ENCODE measurements around the gene NFKBIE. TPM values are rescaled to one million over a fixed set of nuclear protein-coding genes. Genes with fewer than 3 reads are reported as not detected.
A peak's percentile ranks its signal among the peaks of the same experiment; 100 is the strongest.

The NFKBIE gene
- total and polyA plus RNA-seq, 2 of the 13 experiments (the other 11 are each of a cell fraction or from before 2014, with no cell fraction given) = 6.7 to 14.5 TPM

GRCh38 chr6:44247338-44248302 lies 17.7 kb downstream of the NFKBIE start (continued):
- TF ChIP-seq CHCHD3 (CRISPR knock-in tag; IDR thresholded peaks at IDR 0.05) = 0 out of 2 replicates have a peak, but pooled peaks have one; percentile 26
- TF ChIP-seq ZNF253 (CRISPR knock-in tag; IDR thresholded peaks at IDR 0.05; ENCODE audit: borderline replicate concordance) = no peak; the same call in 1 of the 2 replicates
- TF ChIP-seq ZNF609 (CRISPR knock-in tag; IDR thresholded peaks at IDR 0.05; ENCODE audit: borderline replicate concordance) = 0 out of 2 replicates have a peak, but pooled peaks have one; percentile 6
- peak; percentile 97 for TF ChIP-seq ZNF687 (CRISPR knock-in tag; IDR thresholded peaks at IDR 0.05)
- peak; percentile 62 for TF ChIP-seq ZMAT3 (CRISPR knock-in tag; conservative IDR thresholded peaks at IDR 0.05)
- peak; percentile 34; the same call in 1 of the 2 replicates for TF ChIP-seq SALL1 (CRISPR knock-in tag; IDR thresholded peaks at IDR 0.05)
- peak; percentile 71 for TF ChIP-seq HNRNPK (IDR thresholded peaks at IDR 0.05; ENCODE audit: low read depth, low read length, poor library complexity, severe bottlenecking)
- TF ChIP-seq ASH2L (IDR thresholded peaks at IDR 0.05; ENCODE audit: insufficient read length, low read depth, low read length) = peak; percentile 68
- TF ChIP-seq REPIN1 (CRISPR knock-in tag; IDR thresholded peaks at IDR 0.05; ENCODE audit: borderline replicate concordance, low read depth) = 0 out of 2 replicates have a peak, but pooled peaks have one; percentile 4
- TF ChIP-seq ZFX (CRISPR knock-in tag; IDR thresholded peaks at IDR 0.05; ENCODE audit: low read depth) = peak; percentile 23; the same call in 1 of the 2 replicates
- peak; percentile 74 for TF ChIP-seq ZSCAN30 (CRISPR knock-in tag; IDR thresholded peaks at IDR 0.05)
- peak; percentile 79 for TF ChIP-seq SAP130 (CRISPR knock-in tag; IDR thresholded peaks at IDR 0.05; ENCODE audit: low read depth)
- TF ChIP-seq ZNF354B (CRISPR knock-in tag; IDR thresholded peaks at IDR 0.05) = no peak
- 0 out of 2 replicates have a peak, but pooled peaks have one; percentile 34 for TF ChIP-seq GFI1 (CRISPR knock-in tag; IDR thresholded peaks at IDR 0.05; ENCODE audit: borderline replicate concordance)

Measured in HepG2 (cell line).